NCI-H187 treated with DMSO at 0.1 percent for 48 hours (cell line): Measurements from ENCODE around the gene IL10RA.

ENCODE experiments used
- DNase-seq: peaks from one replicate; lab custom pipeline; 2025; lab: John Stamatoyannopoulos, UW

The IL10RA gene

GRCh38 chr11:117992620-117993019 lies 6.4 kb downstream of the IL10RA start:
- DNase-seq, result no peak

- no peak for DNase-seq
These were observed 8.0 kb downstream of the IL10RA start for GRCh38 chr11:117993988-117994745.

GRCh38 chr11:117995472-117995871 lies 9.3 kb downstream of the IL10RA start:
- DNase-seq, result no peak

GRCh38 chr11:117996058-117996457 lies 9.9 kb downstream of the IL10RA start:
- DNase-seq, result no peak

- no peak for DNase-seq
These were observed 11.2 kb downstream of the IL10RA start for GRCh38 chr11:117997406-117997805.

GRCh38 chr11:117997823-117998579 lies 11.8 kb downstream of the IL10RA start:
- no peak for DNase-seq

- DNase-seq, result no peak
These were observed 12.6 kb downstream of the IL10RA start for GRCh38 chr11:117998664-117999353.

GRCh38 chr11:117999354-117999993 lies 13.3 kb downstream of the IL10RA start:
- DNase-seq, result no peak

- no peak for DNase-seq
These were observed 14.1 kb downstream of the IL10RA start for GRCh38 chr11:118000067-118000849.

GRCh38 chr11:118000850-118001228 lies 14.6 kb downstream of the IL10RA start:
- no peak for DNase-seq

- DNase-seq, result no peak
These were observed 15.3 kb downstream of the IL10RA start for GRCh38 chr11:118001494-118001971.

- no peak for DNase-seq
These were observed 15.9 kb downstream of the IL10RA start for GRCh38 chr11:118002010-118002540.

GRCh38 chr11:118002541-118003423 lies 16.6 kb downstream of the IL10RA start:
- no peak for DNase-seq

GRCh38 chr11:118003456-118003855 lies 17.3 kb downstream of the IL10RA start:
- no peak for DNase-seq

- DNase-seq, result no peak
These were observed 18.5 kb downstream of the IL10RA start for GRCh38 chr11:118004543-118005223.

- no peak for DNase-seq
These were observed 19.3 kb downstream of the IL10RA start for GRCh38 chr11:118005224-118006152.

GRCh38 chr11:118006153-118006534 lies 19.9 kb downstream of the IL10RA start:
- DNase-seq, result no peak

GRCh38 chr11:118007040-118007439 lies 20.8 kb downstream of the IL10RA start:
- DNase-seq, result no peak
